Measurements from ENCODE around the gene GATAD2A.

The GATAD2A gene

GRCh38 chr19:19461306-19461670, 55.8 kb downstream of the GATAD2A start:
- no peak for TF ChIP-seq CTCF (IDR thresholded peaks at IDR 0.05; ENCODE audit: low read depth, low read length, missing control alignments)
- no peak overlapping the region for H3K4me3 ChIP-seq (ENCODE audit: low read depth, low read length)
- DNase-seq (ENCODE audit: low read depth) = no peak

- no peak for TF ChIP-seq CTCF (IDR thresholded peaks at IDR 0.05; ENCODE audit: low read depth, low read length, missing control alignments)
- no peak for DNase-seq (ENCODE audit: low read depth)
- no peak overlapping the region for H3K4me3 ChIP-seq (ENCODE audit: low read depth, low read length)
These were observed 56.5 kb downstream of the GATAD2A start for GRCh38 chr19:19461671-19462622.

GRCh38 chr19:19463348-19464117, 58.1 kb downstream of the GATAD2A start:
- no peak for DNase-seq (ENCODE audit: low read depth)

GRCh38 chr19:19464339-19465098, 59.0 kb downstream of the GATAD2A start:
- H3K4me3 ChIP-seq (ENCODE audit: low read depth, low read length) = no peak overlapping the region
- no peak for DNase-seq (ENCODE audit: low read depth)
- no peak for TF ChIP-seq CTCF (IDR thresholded peaks at IDR 0.05; ENCODE audit: low read depth, low read length, missing control alignments)

More at GRCh38 chr19:19463348-19464117, 58.1 kb downstream of the GATAD2A start:
- no peak for TF ChIP-seq CTCF (IDR thresholded peaks at IDR 0.05; ENCODE audit: low read depth, low read length, missing control alignments)
- H3K4me3 ChIP-seq (ENCODE audit: low read depth, low read length) = no peak overlapping the region

- no peak for TF ChIP-seq CTCF (IDR thresholded peaks at IDR 0.05; ENCODE audit: low read depth, low read length, missing control alignments)
- no peak for DNase-seq (ENCODE audit: low read depth)
- H3K4me3 ChIP-seq (ENCODE audit: low read depth, low read length) = no peak overlapping the region
These were observed 60.1 kb downstream of the GATAD2A start for GRCh38 chr19:19465436-19466070.

- TF ChIP-seq CTCF (IDR thresholded peaks at IDR 0.05; ENCODE audit: low read depth, low read length, missing control alignments) = no peak
- no peak overlapping the region for H3K4me3 ChIP-seq (ENCODE audit: low read depth, low read length)
These were observed 60.7 kb downstream of the GATAD2A start for GRCh38 chr19:19466201-19466600.

More at GRCh38 chr19:19466201-19466600, 60.7 kb downstream of the GATAD2A start:
- no peak for DNase-seq (ENCODE audit: low read depth)
